ENCODE measurements around the gene HNRNPCL2.
"Not testable (repeated sequence)": the region's sequence is repeated elsewhere in the genome, so short reads cannot be mapped to it uniquely, and the experiment has no call there.

HNRNPCL2 gene

DNA sequence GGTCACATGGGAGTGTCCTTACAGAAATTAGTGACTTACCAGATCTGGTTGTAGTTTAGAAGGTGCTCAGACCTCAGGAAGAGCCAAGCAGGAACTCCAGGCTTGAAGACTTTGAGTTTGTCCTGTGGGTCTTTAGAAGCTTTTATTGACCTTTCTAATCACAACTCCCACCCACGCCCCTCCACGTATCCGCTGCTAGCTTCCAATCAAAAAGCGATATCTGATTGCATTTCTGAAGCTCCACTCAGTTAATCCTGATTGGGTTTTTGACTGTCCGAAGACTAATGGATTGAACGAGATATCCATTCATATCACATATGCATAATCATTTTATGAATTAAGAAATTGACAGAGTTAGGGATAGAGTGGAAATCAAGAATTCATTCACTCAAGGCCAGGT is at the start of gene HNRNPCL2:
Gene HNRNPCL2, minus strand, starts transcription at position 101 of the 400 bp plus-strand sequence. CDS start 454 bp downstream, outside the sequence.
- not testable (repeated sequence) for DNase-seq

GRCh38 chr1:13165531-13165930 is 48.9 kb upstream of the HNRNPCL2 start, which contains the start of gene HNRNPCL4:
Gene HNRNPCL4 (minus strand): TSS chr1:13165631. CDS start chr1:13165467, 164 bp downstream.
- not testable (repeated sequence) for DNase-seq

DNA sequence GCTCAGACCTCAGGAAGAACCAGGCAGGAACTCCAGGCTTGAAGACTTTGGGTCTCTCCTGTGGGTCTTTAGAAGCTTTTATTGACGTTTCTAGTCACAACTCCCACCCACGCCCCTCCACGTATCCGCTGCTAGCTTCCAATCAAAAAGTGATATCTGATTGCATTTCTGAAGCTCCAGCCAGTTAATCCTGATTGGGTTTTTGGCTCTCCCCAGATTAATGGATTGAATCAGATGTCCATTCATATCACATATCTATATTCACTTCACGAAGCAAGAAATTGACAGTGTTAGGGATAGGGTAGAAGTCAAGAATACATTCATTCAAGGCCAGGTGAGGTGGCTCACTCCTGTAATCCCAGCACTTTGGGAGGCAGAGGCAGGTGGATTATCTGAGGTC is 39.3 kb upstream of the HNRNPCL2 start, which contains the start of gene PRAMEF26:
Gene PRAMEF26, minus strand, starts transcription at position 101 of the 400 bp plus-strand sequence. CDS start 2,914 bp downstream, outside the sequence.
- not testable (repeated sequence) for DNase-seq

- DNase-seq, result not testable (repeated sequence)
Measured at GRCh38 chr1:13070474-13070873, 46.2 kb downstream of the HNRNPCL2 start, which contains the start of gene PRAMEF25. Gene PRAMEF25 (plus strand): TSS chr1:13070774. CDS start chr1:13073694, 2,920 bp downstream.
